NCI-H2227 treated with DMSO at 0.1 percent for 48 hours (cell line): ENCODE results near the gene LHX3.
"Not testable (repeated sequence)": the region's sequence is repeated elsewhere in the genome, so short reads cannot be mapped to it uniquely, and the experiment has no call there.

Experiments used
- DNase-seq: peaks from one replicate; lab custom pipeline; 2025; lab: John Stamatoyannopoulos, UW

Gene LHX3

DNA sequence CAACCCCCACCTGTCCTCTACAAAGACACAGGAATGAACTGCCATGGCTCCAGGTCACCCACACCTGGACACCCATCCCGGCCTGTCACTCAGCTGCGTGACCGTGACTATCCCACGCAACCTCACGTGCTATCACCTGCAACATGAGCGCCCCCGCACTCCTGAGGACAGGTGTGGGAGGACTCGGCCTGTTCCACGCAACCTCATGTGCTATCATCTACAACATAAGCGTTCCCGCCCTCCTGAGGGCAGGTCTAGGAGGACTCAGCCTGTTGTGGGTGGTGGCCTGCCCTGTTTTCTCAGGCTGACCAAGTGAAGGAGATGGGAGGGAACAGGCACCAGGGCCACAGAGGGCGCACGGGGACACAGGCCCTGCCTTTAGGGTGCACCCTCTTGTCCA, 36.6 kb upstream of the LHX3 start:
- DNase-seq = no peak

DNA sequence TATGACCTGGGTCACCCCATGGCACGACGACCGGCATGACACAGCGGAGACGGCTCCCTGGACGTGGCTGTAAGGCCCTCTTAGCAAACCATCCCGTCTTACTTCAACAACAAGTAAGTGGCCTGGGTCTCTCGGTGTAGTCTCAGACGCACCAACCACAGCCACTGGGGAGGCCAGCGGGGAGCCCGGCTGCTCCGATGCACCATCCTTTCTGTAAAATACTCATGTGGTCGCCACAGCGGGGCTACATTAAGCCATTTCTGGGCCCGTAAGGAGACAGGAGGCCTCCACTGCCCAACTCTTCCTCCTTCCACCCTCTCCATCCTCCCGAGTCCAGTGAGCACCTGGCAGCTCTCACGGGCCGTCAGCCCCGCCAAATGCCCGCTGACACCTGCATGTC, 36.0 kb upstream of the LHX3 start:
- no peak for DNase-seq

DNA sequence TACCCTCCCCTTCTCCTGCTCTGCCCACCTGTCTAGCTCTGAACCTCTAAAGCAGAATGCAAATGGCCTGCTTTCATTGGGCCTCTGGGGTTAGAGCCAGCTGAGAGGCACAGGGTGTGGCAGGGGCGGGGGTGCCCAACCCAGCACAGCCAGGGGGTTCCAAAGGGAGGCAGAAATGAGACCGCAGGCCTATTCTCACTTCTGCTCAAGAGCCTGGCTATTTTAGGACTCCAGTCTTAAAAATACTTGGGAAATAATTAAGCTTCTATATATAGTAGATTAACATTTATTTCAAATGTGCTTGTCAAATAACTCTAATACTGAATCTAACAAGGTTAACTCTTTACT, 35.0 kb upstream of the LHX3 start:
- no peak for DNase-seq

DNA sequence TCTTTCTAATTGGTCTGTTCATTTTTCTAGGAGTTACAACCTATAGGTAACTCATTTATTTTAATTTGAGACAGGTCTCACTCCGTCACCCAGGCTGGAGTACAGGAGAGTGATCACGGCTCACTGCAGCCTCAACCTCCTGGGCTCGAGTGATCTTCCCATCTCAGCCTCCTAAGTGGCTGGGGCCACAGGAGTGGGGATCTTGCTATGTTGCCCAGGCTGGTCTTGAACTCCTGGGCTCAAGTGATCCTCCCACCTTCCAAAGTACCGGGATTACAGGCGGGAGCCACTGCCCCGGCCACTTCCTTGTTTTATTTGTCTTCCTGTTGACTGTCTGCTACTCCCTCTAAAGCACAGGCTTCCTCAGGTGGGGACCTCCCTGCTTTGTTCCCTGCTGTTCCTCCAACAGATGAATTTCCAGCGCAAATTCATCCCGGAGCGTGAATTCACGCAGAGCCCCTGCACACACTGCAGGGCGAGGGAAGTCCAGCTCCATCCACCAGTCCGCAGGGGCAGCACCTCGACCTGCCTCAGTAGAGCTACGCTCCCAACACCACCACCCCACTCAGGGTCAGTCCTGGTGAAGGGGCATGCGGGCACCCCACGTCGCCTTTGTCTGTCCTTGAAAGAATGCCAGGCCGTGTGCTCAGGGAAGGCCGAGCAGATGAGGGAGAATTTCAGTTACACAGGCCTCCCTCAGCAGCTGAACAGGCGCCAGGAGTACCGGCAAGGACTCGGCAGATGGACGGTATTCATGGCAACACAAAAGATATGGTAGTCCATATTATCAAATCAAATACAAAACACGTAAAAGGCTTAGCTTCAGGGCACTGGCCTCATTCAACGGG, 34.4 kb upstream of the LHX3 start:
- DNase-seq = no peak

DNA sequence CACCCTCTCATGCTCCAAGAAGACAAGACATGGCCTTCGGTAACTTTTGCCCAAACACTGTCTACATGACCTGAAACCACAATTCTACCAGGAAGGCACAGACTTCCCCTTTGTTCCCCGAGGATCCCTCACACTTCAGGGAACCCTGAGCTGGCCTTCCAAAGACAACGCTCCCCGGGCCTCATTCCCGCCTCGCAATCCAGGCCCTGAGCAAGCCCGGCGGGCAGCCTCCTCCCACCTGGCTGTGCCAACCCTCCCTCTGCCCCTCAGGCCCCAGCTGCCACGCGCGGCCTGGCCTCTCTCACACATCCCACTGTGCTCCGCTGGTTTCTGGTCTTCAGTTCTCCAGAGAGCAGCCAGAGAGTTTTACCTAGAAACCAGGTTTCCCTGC, 33.4 kb upstream of the LHX3 start:
- no peak for DNase-seq

DNA sequence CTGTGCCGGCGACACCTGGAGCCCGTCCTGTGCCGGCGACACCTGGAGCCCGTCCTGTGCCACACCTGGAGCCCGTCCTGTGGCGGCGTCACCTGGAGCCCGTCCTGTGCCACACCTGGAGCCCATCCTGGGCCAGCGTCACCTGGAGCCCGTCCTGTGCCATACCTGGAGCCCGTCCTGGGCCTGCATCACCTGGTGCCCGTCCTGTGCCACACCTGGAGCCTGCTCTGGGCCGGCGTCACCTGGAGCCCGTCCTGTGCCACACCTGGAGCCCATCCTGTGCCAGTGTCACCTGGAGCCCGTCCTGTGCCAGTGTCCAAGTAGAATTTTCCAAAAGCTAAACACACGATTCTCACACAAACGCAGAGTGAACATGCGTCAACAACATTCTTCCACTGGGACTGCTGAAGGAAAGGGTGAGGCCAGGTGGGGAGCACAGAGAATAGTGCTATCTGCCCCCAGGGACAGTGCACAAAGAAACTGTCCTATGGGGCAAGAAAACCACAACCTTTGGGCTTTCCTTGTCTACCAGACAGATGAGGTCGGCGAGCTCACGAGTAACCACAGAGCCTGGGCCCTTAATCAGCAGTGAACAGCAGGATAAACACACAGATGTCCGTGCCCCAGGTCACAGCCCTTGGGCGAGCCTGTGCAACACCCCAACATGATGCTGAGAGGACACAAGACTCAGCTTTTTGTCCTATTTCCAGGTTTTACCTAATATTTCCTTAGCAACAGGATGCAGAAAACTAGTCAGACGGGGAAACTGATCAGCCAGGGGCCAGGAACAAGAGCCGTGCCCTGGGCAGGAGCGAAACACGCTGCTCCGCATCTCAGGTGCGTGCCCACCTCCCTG, 32.8 kb upstream of the LHX3 start:
- DNase-seq = no peak

DNA sequence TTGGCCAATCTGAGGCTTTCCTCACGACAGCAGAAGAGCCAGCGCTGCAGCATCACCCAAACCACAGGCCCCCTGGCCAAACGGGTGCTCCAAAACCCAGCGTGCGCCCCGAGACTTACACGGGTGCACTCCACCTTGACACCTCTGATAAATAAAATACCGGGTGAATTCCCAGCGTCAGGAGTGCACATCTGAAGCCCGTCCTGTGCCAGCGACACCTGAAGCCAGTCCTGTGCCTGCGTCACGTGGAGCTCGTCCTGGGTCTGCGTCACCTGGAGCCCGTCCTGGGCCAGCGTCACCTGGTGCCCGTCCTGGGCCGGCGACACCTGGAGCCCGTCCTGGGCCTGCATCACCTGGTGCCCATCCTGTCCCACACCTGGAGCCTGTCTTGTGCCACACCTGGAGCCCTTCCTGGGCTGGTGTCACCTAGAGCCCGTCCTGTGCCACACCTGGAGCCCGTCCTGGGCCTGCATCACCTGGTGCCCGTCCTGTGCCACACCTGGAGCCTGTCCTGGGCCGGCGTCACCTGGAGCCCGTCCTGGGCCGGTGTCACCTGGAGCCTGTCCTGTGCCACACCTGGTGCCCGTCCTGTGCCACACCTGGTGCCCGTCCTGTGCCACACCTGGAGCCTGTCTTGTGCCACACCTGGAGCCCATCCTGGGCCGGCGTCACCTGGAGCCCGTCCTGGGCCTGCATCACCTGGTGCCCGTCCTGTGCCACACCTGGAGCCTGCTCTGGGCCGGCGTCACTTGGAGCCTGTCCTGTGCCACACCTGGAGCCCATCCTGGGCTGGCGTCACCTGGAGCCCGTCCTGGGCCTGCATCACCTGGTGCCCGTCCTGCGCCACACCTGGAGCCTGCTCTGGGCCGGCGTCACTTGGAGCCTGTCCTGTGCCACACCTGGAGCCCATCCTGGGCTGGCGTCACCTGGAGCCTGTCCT, 31.8 kb upstream of the LHX3 start:
- DNase-seq = not testable (repeated sequence)

DNA sequence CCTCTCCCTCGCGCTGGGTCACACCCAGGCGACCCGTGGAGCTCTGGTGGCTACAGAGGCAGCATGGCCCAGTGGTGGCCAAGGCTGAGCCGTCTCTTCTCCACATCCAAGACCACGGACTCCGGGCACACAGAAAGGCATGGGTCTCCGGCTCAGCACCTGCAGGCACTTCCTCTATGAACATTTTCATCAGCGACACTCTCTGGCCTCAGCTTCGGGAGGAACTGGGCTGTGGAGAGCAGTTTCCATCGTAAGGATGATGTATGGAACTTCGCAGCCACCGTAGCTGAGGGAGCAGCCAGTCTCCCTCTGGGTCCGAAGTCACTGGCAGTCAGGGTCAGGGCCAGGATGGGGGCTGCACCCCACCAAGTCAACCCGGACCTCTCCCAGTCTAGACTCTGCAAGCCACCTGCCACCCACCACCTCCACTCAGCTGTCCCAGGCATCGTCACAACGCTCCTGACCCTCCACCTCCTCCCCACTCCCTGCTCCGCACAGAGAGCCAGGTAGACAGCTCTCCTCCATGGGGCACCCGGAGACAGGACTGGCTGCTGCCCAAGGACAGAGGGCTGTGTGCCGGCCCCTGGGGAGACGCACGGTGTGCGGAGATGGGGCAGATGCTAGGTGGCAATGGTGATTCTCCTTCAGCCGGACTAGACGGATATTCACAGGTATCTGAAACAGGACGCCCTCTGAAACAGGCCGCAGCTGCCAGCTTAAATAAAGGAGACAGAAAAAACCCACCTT, 31.0 kb upstream of the LHX3 start:
- DNase-seq = no peak

DNA sequence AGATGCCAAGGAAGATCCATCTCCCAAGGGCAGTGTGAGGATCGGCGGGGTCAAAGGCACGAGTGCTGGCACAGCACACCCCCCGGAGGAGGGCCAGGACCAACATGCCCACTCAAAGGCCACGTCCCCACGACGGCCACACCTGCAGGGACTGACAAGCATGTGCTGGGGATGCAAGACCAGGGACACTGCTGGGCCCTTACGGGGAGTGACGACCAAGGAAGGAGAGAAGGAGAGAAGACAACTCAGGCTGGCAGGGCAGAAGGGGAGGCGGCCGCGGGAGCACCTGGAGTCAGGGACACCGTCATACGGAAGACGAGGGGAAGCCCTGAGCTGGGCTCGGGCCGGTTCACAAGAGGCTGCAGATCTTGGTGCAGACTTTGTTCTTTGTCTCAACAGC, 30.2 kb upstream of the LHX3 start:
- no peak for DNase-seq

DNA sequence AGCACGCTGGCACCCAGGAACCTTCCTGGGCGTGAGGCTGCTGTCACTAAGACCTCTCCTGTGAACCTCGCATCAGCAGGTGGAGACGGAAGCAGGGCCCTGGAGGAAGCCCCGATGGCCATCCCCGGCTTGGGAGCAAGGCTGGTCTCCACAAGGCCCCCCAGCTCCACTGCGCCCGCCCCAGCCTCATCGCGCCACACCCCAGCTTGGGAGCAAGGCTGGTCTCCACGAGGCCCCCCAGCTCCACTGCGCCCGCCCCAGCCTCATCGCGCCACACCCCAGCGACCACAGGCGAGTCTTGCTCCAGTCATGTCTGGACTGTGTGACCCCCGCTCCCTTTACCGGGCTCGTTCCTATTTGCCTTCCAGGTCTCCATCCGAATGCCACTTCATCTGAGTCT, 29.7 kb upstream of the LHX3 start:
- DNase-seq = no peak

DNA sequence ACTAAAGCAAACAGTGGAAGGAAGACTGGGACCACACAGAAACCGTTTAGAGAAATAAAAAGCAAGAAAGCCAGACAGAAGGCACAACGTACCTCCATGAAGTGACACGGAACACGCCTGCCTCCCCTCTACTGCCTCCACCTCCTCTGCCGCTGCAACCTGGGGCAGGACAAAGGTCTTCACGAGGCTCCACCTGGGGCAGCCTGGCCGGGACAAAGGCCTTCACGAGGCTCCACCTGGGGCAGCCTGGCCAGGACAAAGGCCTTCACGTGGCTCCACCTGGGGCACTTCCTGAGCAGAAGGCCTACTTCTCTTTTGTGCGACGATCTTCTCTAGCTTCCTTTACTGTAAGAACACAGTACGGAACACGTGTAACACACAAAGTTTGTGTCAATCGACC, 28.9 kb upstream of the LHX3 start:
- no peak for DNase-seq

DNA sequence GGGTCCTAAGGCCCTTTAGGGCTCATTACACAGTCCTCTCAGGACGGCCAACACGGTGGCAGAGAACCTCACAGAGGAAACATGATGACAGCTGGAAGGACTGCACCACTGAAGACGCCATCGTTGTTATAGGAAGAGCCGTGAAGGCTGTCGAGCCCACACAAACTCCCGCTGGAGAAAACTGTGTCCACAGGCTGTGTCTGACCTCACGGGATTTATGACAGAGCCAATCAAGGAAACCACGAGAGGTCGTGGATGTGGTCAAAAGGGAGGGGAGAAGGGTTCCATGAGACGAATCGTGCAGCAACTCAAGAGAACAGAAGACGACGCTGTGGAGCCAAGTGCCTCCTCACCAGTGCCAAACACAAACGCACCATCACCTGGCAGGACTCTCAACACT, 28.5 kb upstream of the LHX3 start:
- DNase-seq = no peak

DNA sequence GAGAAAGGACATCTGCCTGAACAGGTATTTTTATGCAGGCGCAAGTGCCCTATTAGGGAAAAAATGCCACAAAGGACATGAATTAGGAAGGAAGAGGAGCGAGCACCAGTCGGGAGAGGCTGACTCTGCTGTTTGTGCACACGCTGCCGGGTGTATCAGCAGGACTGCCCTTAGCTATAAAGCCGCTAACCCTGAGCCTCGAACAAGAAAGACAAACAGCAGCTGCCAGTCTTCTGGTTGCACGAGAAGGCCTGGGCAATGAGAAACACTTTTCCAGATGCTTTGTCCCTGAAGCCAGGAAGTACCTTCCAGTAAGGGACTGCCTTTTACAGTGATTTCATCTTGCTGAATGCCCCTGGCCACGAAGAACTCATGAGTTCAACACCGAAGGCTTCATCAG, 28.0 kb upstream of the LHX3 start:
- no peak for DNase-seq

DNA sequence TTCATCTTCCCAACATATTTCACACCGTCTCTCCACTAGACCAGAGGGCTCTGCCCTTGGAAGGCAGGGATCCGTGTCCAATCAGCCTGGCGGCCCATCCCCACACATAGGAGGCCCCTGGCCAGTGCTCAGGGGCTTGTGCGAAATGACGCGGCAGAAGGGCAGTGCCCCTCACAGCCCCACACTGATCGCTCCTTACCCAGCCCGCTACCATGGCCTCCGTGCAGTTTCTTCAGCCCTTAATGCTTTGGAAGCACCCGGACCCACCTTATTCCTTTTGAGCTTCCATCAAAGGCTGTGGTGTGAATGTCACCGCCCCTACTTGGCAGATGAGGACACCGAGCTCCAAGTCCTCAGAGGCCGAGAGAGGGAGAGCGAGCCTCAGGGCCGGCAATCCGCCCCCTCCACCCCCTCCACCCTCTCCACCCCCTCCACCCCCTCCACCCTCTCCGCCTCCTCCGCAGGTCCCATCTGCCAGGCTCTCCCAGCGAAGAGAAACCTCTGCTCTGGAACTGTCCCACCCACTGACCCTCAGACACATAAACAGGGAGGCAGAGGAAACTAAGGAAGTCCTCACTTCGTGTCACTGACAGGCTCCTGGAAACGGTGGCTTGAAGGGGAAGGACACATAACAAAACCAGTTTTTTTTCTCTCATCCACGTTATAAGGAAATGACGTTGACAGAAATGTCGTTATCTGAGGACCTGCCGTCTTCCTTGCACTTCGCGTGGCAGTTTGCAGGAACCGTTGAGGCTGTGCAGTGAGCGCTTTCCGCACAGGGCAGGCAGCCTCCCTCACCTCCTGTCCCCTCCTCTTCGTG, 26.8 kb upstream of the LHX3 start:
- DNase-seq = no peak

DNA sequence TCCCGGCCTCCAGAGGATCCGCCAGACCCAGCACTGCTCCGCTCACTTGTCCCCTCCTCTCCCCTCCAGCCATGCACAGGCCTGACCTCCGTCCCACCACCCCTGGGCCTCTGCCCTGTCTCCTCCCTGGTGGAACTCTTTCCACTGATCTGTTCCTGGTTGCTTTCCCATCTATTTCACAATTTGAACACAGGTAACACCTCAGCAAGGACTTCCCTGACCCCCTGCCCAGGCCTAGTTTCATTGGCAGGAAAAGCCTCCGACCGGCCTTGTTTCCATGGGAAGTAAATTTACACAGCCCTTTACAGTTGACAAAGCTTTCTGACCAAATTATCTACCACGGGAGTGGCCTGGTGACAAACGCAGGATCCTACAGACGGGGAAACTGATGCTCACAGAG, 25.8 kb upstream of the LHX3 start:
- DNase-seq = no peak

DNA sequence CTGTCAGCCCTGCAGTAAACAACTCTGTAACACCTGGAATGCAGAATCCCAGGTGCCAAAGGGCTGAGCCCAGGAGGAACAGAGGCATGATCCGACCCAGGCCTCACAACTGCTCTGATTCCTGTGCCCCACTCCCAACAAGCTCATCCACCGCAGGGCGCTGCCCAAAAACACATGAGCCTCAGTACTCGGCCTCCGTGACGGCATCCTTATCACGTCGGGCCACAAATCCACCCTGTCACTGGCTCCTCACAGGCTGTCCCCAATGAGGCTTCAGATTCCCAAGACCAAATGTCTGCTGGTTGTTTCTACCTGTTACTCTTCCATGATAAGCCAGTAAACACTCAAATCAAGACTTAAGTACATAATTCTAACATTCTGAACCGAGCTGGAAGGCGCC, 25.4 kb upstream of the LHX3 start:
- DNase-seq = no peak

DNA sequence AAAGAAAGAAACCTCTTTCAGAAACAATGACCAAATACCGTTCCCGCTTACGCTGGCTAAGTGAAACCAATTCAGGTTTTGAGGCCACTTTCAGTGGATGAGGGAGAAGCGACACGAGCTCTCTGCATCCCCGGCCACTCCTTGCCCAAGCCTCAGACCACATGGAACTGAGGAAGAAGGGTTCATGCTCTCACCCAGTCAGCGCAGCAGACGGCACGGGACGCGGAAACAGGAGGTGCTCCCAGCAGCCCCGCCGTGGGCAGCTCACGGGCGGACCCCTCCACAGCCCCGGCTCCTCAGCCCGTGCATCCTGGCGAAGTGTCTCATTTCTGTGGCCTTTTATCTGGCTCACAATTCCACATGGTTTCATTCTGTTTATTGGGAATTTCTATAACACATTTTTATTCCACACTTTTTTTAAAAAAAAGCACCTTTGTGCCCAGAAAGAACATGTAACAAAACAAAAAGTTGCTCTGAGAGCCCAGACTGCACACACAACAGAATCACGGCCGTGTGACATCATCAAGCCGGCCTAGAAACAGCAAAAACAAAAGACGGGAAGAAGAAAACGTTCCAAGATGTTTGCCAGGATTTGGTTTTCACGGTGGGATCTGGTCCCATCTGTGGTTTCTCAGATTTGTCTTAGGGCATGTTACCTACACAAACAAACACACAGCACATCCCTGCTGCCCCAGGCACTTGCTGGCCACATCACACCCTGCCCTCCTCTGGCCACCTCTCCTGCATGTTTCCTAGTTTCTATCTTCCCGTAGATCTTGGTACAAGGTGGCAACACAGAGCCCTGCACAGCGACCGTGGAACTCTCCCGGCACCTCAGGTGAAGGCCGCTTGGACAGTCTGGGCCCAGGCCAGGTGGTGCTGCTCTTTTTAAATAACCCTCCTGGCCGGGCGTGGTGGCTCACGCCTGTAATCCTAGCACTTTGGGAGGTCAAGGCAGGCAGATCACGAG, 24.5 kb upstream of the LHX3 start:
- DNase-seq = no peak

DNA sequence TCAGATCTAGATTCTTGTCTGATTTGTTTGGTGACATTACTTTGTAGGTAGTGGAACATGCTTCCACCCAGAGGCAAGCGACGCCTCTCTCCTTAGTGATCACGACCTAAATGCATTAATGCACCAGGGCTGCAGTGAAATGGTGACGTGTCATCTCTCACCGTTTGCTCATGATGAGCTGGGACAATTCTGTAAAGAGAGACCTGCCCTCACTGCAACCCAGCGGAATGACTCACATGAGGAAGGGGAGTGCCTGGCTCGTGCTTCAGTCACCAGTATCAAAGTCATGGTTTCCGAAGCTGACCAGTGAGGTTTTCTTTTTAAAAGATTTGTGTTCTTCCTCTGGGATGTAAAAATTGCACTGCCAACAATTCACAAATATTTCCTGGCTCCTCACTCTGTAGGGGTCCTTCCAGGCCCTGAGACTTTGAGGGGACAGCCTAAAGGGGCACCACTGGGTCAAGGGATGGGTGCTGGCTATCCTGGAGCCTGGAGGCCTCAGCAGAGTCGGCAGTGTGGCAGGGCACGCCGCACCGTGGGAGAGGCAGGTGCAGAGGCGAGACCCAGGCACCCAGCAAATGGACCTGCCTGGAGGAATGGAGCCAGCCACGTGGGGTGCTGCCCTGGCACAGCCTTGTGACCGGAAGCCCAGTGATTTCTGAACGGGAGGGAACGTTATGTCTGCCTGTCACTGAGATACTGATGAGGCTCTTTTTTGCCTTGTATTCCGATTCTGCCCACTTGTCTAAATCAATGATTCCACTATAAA, 23.4 kb upstream of the LHX3 start:
- no peak for DNase-seq
